RWPE1 (cell line): ENCODE results near the gene EPB41L2.

Experiments used
- CTCF ChIA-PET: fragments of 350-600 bp; sonication (Branson Sonifier 250); formaldehyde crosslinking; extraction: SDS; loops from one replicate; lab custom pipeline; 2021; lab: Yijun Ruan, JAX
- POLR2A ChIA-PET: fragments of 400-600 bp; formaldehyde crosslinking; extraction: SDS; loops from one replicate; lab custom pipeline; 2020; ENCODE audit warnings: antibody characterized with exemption; ENCODE audit not compliant: low non-redundant PET; lab: Yijun Ruan, JAX
- DNase-seq: peaks from one replicate; pipeline ENCODE4 v3.0.0; 2012; ENCODE audit warnings: low spot score
- H3K27ac ChIP-seq: fragments of 450-650 bp; 2 replicates; pipeline ENCODE4 v1.5.1; 2017
- CTCF ChIP-seq: fragments of 450-650 bp; conservative IDR thresholded peaks from 2 replicates; pipeline ENCODE4 v1.5.1; 2017; ENCODE audit warnings: low read depth, mild to moderate bottlenecking

The EPB41L2 gene

GRCh38 chr6:130852844-130853554, 210.0 kb downstream of the EPB41L2 start:
- ChIA-PET POLR2A (no interaction called here), CTCF (no interaction called here)
- no peak for TF ChIP-seq CTCF
- no peak for DNase-seq
- H3K27ac ChIP-seq: no peak overlapping the region

- CTCF ChIA-PET: no interaction called here
- POLR2A ChIA-PET: no interaction called here
Observed at GRCh38 chr6:130851026-130851425, 212.0 kb downstream of the EPB41L2 start.

GRCh38 chr6:130849594-130849993, 213.5 kb downstream of the EPB41L2 start:
- CTCF ChIA-PET: no interaction called here
- no peak for DNase-seq
- TF ChIP-seq CTCF: no peak
- H3K27ac ChIP-seq: no peak overlapping the region
- POLR2A ChIA-PET: no interaction called here

More at GRCh38 chr6:130851026-130851425, 212.0 kb downstream of the EPB41L2 start:
- TF ChIP-seq CTCF: no peak
- H3K27ac ChIP-seq: no peak overlapping the region
- no peak for DNase-seq

GRCh38 chr6:130848945-130849344, 214.1 kb downstream of the EPB41L2 start:
- POLR2A ChIA-PET: no interaction called here

GRCh38 chr6:130847001-130847910, 215.8 kb downstream of the EPB41L2 start:
- ChIA-PET CTCF (no interaction called here), POLR2A (no interaction called here)
- no peak overlapping the region for H3K27ac ChIP-seq
- no peak for TF ChIP-seq CTCF
- no peak for DNase-seq

More at GRCh38 chr6:130848945-130849344, 214.1 kb downstream of the EPB41L2 start:
- H3K27ac ChIP-seq: no peak overlapping the region
- TF ChIP-seq CTCF: no peak
- CTCF ChIA-PET: interaction anchor here (0.8 kb wide), 1 partner anchor 44 kb away, joined by 3 read pairs; no protein-coding TSS in a partner anchor
- no peak for DNase-seq

- POLR2A ChIA-PET: no interaction called here
- H3K27ac ChIP-seq: no peak overlapping the region
- no peak for TF ChIP-seq CTCF
- CTCF ChIA-PET: interaction anchor here (0.6 kb wide), 2 partner anchors 10 to 31 kb away, joined by 3 read pairs; no protein-coding TSS in a partner anchor
- no peak for DNase-seq
Observed at GRCh38 chr6:130846501-130846900, 216.5 kb downstream of the EPB41L2 start.
